ENCODE data around the gene URB2. TPM values are rescaled to one million over a fixed set of nuclear protein-coding genes. Genes with fewer than 3 reads are reported as not detected.

The URB2 gene
- total and polyA plus RNA-seq, 2 donors (not counting 1 experiment from before 2014, with no cell fraction given): 5.4 to 9.6 TPM

- POLR2A ChIA-PET: interaction anchor here (0.6 kb wide), 1 partner anchor 548 kb away, joined by 3 read pairs; no protein-coding TSS in a partner anchor
- Histone ChIP-seq H2AFZ (ENCODE audit: insufficient read depth, low read depth, low read length, poor library complexity, severe bottlenecking) (no peak overlapping the region), H3K36me3 (replicated peaks in 1 of 2; ENCODE audit: control extremely low read depth in 1 of 2, control insufficient read depth in 1 of 2, extremely low read depth in 1 of 2, insufficient read depth in 2 of 2, low read length in 1 of 2) (no peaks in the 10 kb centered on the region), H3K4me1 (ENCODE audit: control insufficient read depth in 2 of 2, insufficient read depth in 2 of 2, low read length in 2 of 2) (no peaks in the 10 kb centered on the region), H3K9ac (ENCODE audit: low read length) (no peak overlapping the region), H3K27me3 (replicated peaks in 1 of 4; ENCODE audit: control extremely low read depth in 1 of 4, control insufficient read depth in 3 of 4, insufficient read depth in 4 of 4, low read length in 3 of 4) (no peaks in the 10 kb centered on the region), H3K27ac (ENCODE audit: low read length in 2 of 2) (no peak overlapping the region), H3K79me2 (ENCODE audit: control insufficient read depth, insufficient read depth, low read length) (no peaks in the 10 kb centered on the region), H3K9me3 (ENCODE audit: control extremely low read depth in 1 of 3, control insufficient read depth in 2 of 3, insufficient read depth in 1 of 3, low read length in 2 of 3) (no peaks in the 10 kb centered on the region), H4K20me1 (ENCODE audit: control insufficient read depth, insufficient read depth, low read length, poor library complexity, severe bottlenecking) (no peaks in the 10 kb centered on the region), H3K4me2 (replicated peaks; ENCODE audit: low read depth, low read length, poor library complexity, severe bottlenecking) (no peak overlapping the region), H3K4me3 (ENCODE audit: control extremely low read depth in 1 of 5, extremely low read depth in 1 of 5, insufficient read depth in 1 of 5, low read depth in 2 of 5, low read length in 4 of 5) (no peak overlapping the region)
- ATAC-seq (ENCODE audit: low read depth) (no peak), DNase-seq (no peak)
- whole genome bisulfite sequencing (ENCODE audit: insufficient coverage): no CpG with 5 or more reads among the region's 2 CpGs
- TF ChIP-seq, protein P1, sequence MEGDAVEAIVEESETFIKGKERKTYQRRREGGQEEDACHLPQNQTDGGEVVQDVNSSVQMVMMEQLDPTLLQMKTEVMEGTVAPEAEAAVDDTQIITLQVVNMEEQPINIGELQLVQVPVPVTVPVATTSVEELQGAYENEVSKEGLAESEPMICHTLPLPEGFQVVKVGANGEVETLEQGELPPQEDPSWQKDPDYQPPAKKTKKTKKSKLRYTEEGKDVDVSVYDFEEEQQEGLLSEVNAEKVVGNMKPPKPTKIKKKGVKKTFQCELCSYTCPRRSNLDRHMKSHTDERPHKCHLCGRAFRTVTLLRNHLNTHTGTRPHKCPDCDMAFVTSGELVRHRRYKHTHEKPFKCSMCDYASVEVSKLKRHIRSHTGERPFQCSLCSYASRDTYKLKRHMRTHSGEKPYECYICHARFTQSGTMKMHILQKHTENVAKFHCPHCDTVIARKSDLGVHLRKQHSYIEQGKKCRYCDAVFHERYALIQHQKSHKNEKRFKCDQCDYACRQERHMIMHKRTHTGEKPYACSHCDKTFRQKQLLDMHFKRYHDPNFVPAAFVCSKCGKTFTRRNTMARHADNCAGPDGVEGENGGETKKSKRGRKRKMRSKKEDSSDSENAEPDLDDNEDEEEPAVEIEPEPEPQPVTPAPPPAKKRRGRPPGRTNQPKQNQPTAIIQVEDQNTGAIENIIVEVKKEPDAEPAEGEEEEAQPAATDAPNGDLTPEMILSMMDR (IDR thresholded peaks at IDR 0.05): no peak
- no peak for TF ChIP-seq EZH2 (IDR thresholded peaks at IDR 0.05; ENCODE audit: borderline replicate concordance, insufficient read depth, low read depth, low read length, poor library complexity, severe bottlenecking)
- no peak overlapping the region for H3K4me3 Mint-ChIP-seq
- H3K9me3 Mint-ChIP-seq (ENCODE audit: insufficient read depth): no peaks in the 10 kb centered on the region
- H3K4me1 Mint-ChIP-seq: no peaks in the 10 kb centered on the region
- no peak overlapping the region for H3K27ac Mint-ChIP-seq
- no peaks in the 10 kb centered on the region for H3K27me3 Mint-ChIP-seq
- intact Hi-C loops (cut with micrococcal nuclease): no loop called here
- CTCF ChIA-PET: no interaction called here
These were observed 40.7 kb upstream of the URB2 start for GRCh38 chr1:229585338-229585737.

DNA sequence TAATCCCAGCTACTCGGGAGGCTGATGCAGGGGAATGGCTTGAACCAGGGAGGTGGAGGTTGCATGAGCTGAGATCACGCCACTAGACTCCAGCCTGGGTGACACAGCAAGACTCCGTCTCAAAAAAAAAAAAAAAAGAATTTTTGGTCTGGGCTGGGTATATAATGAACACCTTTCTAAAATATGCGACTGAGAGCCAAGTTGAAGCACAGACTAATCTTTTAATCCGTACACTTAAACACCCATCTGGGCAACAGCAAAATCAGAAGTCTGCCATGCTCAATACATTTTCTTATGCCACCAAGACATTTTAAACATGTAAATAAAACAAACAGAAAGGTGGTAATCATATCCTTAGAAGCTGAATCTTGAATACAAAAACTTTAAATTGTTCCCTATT is 35.9 kb upstream of the URB2 start:
- Mint-ChIP-seq H3K9me3 (ENCODE audit: insufficient read depth) (no peaks in the 10 kb centered on the region), H3K27me3 (no peaks in the 10 kb centered on the region), H3K4me3 (no peak overlapping the region), H3K4me1 (no peaks in the 10 kb centered on the region), H3K27ac (no peak overlapping the region)
- Histone ChIP-seq H3K9me3 (ENCODE audit: control extremely low read depth in 1 of 3, control insufficient read depth in 2 of 3, insufficient read depth in 1 of 3, low read length in 2 of 3) (no peaks in the 10 kb centered on the region), H3K4me1 (ENCODE audit: control insufficient read depth in 2 of 2, insufficient read depth in 2 of 2, low read length in 2 of 2) (no peaks in the 10 kb centered on the region), H3K36me3 (replicated peaks in 1 of 2; ENCODE audit: control extremely low read depth in 1 of 2, control insufficient read depth in 1 of 2, extremely low read depth in 1 of 2, insufficient read depth in 2 of 2, low read length in 1 of 2) (peaks cover 6 to 18% of the 10 kb centered on the region in 2 experiments), H3K4me2 (replicated peaks; ENCODE audit: low read depth, low read length, poor library complexity, severe bottlenecking) (no peak overlapping the region), H3K79me2 (ENCODE audit: control insufficient read depth, insufficient read depth, low read length) (no peaks in the 10 kb centered on the region), H2AFZ (ENCODE audit: insufficient read depth, low read depth, low read length, poor library complexity, severe bottlenecking) (no peak overlapping the region), H3K27ac (ENCODE audit: low read length in 2 of 2) (no peak overlapping the region), H3K27me3 (replicated peaks in 1 of 4; ENCODE audit: control extremely low read depth in 1 of 4, control insufficient read depth in 3 of 4, insufficient read depth in 4 of 4, low read length in 3 of 4) (no peaks in the 10 kb centered on the region), H3K9ac (ENCODE audit: low read length) (no peak overlapping the region), H3K4me3 (ENCODE audit: control extremely low read depth in 1 of 5, extremely low read depth in 1 of 5, insufficient read depth in 1 of 5, low read depth in 2 of 5, low read length in 4 of 5) (no peak overlapping the region), H4K20me1 (ENCODE audit: control insufficient read depth, insufficient read depth, low read length, poor library complexity, severe bottlenecking) (peaks cover 4% of the 10 kb centered on the region)
- DNase-seq (no peak), ATAC-seq (ENCODE audit: low read depth) (no peak)
- ChIA-PET POLR2A (interaction anchor here (0.7 kb wide), 1 partner anchor 1388 kb away, joined by 7 read pairs; no protein-coding TSS in a partner anchor), CTCF (no interaction called here)
- 100% methylated on average over 1 of the region's 5 CpGs for WGBS (ENCODE audit: insufficient coverage)
- no peak for TF ChIP-seq EZH2 (IDR thresholded peaks at IDR 0.05; ENCODE audit: borderline replicate concordance, insufficient read depth, low read depth, low read length, poor library complexity, severe bottlenecking)
- TF ChIP-seq, protein P1 (IDR thresholded peaks at IDR 0.05): no peak
- intact Hi-C loops (cut with micrococcal nuclease): no loop called here
